Thoracic aorta (tissue), 2 donors: ENCODE results near the gene SNX21. TPM values are rescaled to one million over a fixed set of nuclear protein-coding genes. Genes with fewer than 3 reads are reported as not detected.

Experiments
- ATAC-seq: fragments of 150-250 bp; one replicate; pipeline ENCODE4 v1.8.0; 2017; ENCODE audit warnings: low read depth; ENCODE audit not compliant: insufficient number of reproducible peaks, low FRiP score
- DNase-seq: peaks from one replicate; pipeline ENCODE4 v3.0.0-alpha.2; 2020; ENCODE audit warnings: low spot score
- H3K27ac ChIP-seq, 2 donors: fragments of 200-600 bp; sonication (generic); 1 replicate in 1 of 2; 2 replicates in 1 of 2; pipeline ENCODE4 v1.5.1; 2016; ENCODE audit warnings: mild to moderate bottlenecking in 2 of 2, moderate library complexity in 2 of 2
- H3K27me3 ChIP-seq: fragments of 200-600 bp; sonication (generic); replicated peaks from 2 replicates; pipeline ENCODE4 v1.6.0; 2016; ENCODE audit warnings: mild to moderate bottlenecking; ENCODE audit not compliant: insufficient read depth
- H3K36me3 ChIP-seq: fragments of 200-600 bp; sonication (generic); one replicate; pipeline ENCODE4 v1.5.1; 2016
- H3K4me1 ChIP-seq, 2 donors: fragments of 200-600 bp; sonication (generic); 1 replicate in 1 of 2; 2 replicates in 1 of 2; pipeline versions ENCODE4 v1.5.1 to v1.6.0; 2016; ENCODE audit warnings: low read depth in 2 of 2, mild to moderate bottlenecking in 1 of 2; ENCODE audit not compliant: control insufficient read depth in 1 of 2
- H3K4me3 ChIP-seq: fragments of 200-600 bp; sonication (generic); 2 replicates; pipeline ENCODE4 v1.5.1; 2016; ENCODE audit warnings: mild to moderate bottlenecking
- H3K9me3 ChIP-seq: fragments of 200-600 bp; sonication (generic); 2 replicates; pipeline ENCODE4 v1.5.1; 2016
- CTCF ChIP-seq: fragments of 200-600 bp; sonication (generic); IDR thresholded peaks from one replicate; pipeline ENCODE4 v1.5.1; 2019; ENCODE audit warnings: antibody characterized with exemption
- total RNA-seq, 2 donors: library from RNA; depleted of rRNA; stranded (reverse); fragments of >200 nt; gene quantifications; one replicate each; pipeline versions ENCODE4 v1.1.0 to v1.2.3, GENCODE V29; 2016

The SNX21 gene
- total RNA-seq, 2 donors from 2014 or later, result 78.2 to 133 TPM

GRCh38 chr20:45845452-45845851, 11.9 kb downstream of the SNX21 start:
- Histone ChIP-seq H3K27me3 (no peaks in the 10 kb centered on the region), H3K4me3 (no peak overlapping the region), H3K36me3 (peaks cover 45% of the 10 kb centered on the region), H3K9me3 (no peaks in the 10 kb centered on the region), H3K27ac (no peak overlapping the region), H3K4me1 (peaks cover 0 to 19% of the 10 kb centered on the region in 2 donors)
- no peak for ATAC-seq
- no peak for DNase-seq
- no peak for TF ChIP-seq CTCF

- Histone ChIP-seq H3K4me3 (no peak overlapping the region), H3K27me3 (no peaks in the 10 kb centered on the region), H3K9me3 (no peaks in the 10 kb centered on the region), H3K36me3 (peaks cover 27% of the 10 kb centered on the region), H3K4me1 (peaks cover 0 to 3% of the 10 kb centered on the region in 2 donors), H3K27ac (peak overlapping the region in 1 of 2 donors; percentile 8)
- ATAC-seq, result no peak
- no peak for TF ChIP-seq CTCF
- DNase-seq, result no peak
These were observed 14.8 kb downstream of the SNX21 start for GRCh38 chr20:45848421-45848820.

GRCh38 chr20:45848969-45849582, 15.5 kb downstream of the SNX21 start:
- ATAC-seq (no peak), DNase-seq (no peak)
- Histone ChIP-seq H3K27me3 (no peaks in the 10 kb centered on the region), H3K4me1 (peaks cover 0 to 8% of the 10 kb centered on the region in 2 donors), H3K27ac (no peak overlapping the region), H3K9me3 (no peaks in the 10 kb centered on the region), H3K4me3 (no peak overlapping the region), H3K36me3 (peaks cover 25% of the 10 kb centered on the region)
- TF ChIP-seq CTCF, result no peak

GRCh38 chr20:45850238-45850637, 16.6 kb downstream of the SNX21 start:
- H3K4me1 ChIP-seq, result peaks cover 8 to 18% of the 10 kb centered on the region in 2 donors
- ATAC-seq, result no peak
- DNase-seq, result no peak
- H3K4me3 ChIP-seq, result no peak overlapping the region
- no peaks in the 10 kb centered on the region for H3K9me3 ChIP-seq
- TF ChIP-seq CTCF, result no peak
- peaks cover 21% of the 10 kb centered on the region for H3K36me3 ChIP-seq
- no peak overlapping the region for H3K27ac ChIP-seq
- no peaks in the 10 kb centered on the region for H3K27me3 ChIP-seq

GRCh38 chr20:45850926-45851325, 17.3 kb downstream of the SNX21 start:
- Histone ChIP-seq H3K4me1 (peaks cover 15 to 25% of the 10 kb centered on the region in 2 donors), H3K36me3 (peaks cover 21% of the 10 kb centered on the region), H3K27me3 (no peaks in the 10 kb centered on the region), H3K27ac (no peak overlapping the region), H3K4me3 (no peak overlapping the region), H3K9me3 (no peaks in the 10 kb centered on the region)
- DNase-seq, result no peak
- ATAC-seq, result no peak
- TF ChIP-seq CTCF, result no peak
